Stimulated activated naive CD4-positive, alpha-beta T cell treated with Interleukin-2 at 50 U/mL for 16 hours (primary cell): ENCODE results near the gene NUCB2.
"Not testable (repeated sequence)": the region's sequence is repeated elsewhere in the genome, so short reads cannot be mapped to it uniquely, and the experiment has no call there.

ENCODE experiments used
- DNase-seq: peaks from one replicate; lab custom pipeline; 2025; lab: John Stamatoyannopoulos, UW

NUCB2 gene

GRCh38 chr11:17276236-17277023, at the start of gene NUCB2:
Gene NUCB2 (plus strand): TSS chr11:17276739. CDS start chr11:17295324, 18,585 bp downstream.
- peak; percentile 95 for DNase-seq

- not testable (repeated sequence) for DNase-seq
Observed at GRCh38 chr11:17228186-17228925, 48.2 kb upstream of the NUCB2 start.

- DNase-seq: no peak
Observed at GRCh38 chr11:17229481-17230152, 46.9 kb upstream of the NUCB2 start.

DNA sequence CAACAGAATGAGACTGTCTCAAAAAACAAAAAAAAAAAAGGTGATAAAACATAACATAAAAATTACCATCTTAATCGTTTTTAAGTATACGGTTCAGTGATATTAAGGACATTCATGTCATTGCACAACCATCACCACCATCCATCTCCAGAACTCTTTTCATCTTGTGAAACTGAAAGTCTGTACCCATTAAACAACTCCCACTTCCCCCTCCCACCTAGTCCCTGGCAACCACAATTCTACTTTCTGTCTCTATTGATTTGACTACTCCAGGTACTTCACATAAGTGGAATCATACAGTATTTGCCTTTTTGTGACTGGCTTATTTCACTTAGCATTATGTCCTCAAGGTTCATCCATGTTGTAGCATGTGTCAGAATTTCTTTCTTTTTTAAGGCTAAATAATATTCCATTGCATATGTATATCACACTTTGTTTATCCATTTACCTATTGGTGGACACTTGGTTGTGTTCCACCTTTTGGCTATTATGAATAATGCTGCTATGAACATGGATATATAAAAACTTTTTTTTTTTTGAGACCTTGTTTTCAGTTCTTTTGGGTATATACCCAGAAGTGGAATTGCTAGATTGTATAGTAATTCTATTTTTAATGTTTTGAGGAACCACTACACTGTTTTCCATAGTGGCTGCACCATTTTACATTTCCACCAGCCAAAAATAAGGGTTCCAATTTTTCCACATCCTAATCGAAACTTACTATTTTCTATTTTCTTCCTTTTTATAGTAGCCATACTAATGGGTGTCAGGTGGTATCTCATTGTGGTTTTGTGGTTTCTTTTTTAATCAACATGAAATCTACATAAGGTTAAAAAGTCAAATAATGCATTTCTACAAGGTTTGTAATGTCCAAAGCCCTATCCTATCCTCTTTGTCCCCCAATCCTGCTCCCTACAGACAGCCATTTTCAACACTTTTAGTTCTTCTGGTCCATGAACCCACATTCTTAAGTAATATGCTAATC, 45.4 kb upstream of the NUCB2 start:
- DNase-seq: peak; percentile 48

GRCh38 chr11:17233101-17233500, 43.4 kb upstream of the NUCB2 start:
- DNase-seq: no peak

DNA sequence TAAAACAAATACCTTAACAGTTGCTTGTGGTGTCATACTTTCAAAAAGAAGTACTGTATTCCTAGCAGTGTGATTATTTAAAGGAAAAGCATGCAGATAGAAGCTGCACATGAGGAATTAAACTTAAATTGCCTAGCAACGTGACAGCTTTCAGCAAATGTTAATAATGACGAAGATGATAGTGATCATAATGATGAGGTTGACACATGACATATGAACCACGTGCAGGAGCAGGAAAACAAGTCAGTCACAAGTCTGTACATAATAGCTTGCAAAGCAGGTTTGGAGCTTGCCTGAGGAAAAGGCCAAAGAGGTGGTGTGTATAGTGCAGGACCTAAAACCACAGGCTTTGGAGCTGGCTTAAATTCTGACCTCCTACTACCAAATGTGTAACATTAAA, 38.2 kb upstream of the NUCB2 start:
- no peak for DNase-seq

GRCh38 chr11:17239927-17240326, 36.6 kb upstream of the NUCB2 start:
- DNase-seq: not testable (repeated sequence)

DNA sequence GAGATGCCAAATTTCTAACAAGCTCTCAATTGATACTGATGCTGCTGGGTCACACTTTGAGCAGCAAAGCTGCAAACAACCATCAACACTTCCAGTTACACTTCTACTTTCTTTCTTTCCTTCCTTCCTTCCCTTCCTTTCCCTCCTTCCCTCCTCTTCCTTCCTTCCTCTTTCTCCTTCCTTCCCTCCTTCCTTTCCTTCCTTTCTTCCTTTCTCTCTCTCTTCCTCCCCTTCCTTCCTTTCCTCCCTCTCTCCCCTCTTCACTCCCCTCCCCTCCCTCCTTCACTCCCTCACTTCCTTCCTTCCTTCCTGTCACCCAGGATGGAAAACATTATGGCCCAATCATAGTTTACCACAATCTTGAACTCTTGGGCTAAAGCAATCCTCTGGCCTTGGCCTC, 35.8 kb upstream of the NUCB2 start:
- DNase-seq: no peak

GRCh38 chr11:17242954-17243353, 33.6 kb upstream of the NUCB2 start:
- DNase-seq: not testable (repeated sequence)

- no peak for DNase-seq
Observed at GRCh38 chr11:17244046-17244445, 32.5 kb upstream of the NUCB2 start.

DNA sequence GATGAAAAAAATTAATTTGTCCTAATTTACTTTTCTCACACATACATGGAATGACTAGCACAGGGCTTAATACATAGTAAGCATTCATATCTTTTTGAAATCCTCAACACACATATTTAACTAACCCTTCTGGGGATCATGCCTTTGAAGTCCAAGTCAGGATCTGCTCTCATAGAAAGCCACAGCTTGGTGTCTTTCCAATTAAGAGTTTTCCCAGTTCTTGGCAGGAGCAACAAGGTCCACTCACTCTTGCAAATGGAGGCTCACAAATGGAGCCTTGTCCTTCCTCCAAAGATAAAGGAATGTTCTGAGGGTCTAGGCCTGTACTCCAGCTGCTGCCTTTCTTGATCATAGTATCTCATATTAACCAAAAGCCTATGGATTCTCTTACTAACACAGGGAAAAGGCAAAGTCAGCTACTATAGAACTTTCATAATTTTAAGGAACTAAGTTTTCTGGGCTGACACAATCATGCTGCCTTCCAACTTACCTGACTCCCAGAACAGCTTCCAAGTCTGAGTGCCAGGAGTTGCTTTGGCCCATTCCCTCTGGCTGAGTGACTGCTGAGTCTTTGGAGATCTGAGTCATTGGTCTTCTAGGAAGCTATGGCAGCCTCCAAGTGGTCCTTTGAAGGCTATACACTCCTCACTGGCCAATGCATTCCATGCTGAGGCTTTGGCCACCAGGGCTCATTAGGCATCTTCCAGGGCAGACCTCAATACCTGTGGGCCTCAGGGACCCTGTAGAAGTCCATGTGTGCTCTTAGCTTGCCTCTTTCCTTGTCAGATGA, 25.8 kb upstream of the NUCB2 start:
- no peak for DNase-seq

GRCh38 chr11:17252704-17253103, 23.8 kb upstream of the NUCB2 start:
- no peak for DNase-seq

DNA sequence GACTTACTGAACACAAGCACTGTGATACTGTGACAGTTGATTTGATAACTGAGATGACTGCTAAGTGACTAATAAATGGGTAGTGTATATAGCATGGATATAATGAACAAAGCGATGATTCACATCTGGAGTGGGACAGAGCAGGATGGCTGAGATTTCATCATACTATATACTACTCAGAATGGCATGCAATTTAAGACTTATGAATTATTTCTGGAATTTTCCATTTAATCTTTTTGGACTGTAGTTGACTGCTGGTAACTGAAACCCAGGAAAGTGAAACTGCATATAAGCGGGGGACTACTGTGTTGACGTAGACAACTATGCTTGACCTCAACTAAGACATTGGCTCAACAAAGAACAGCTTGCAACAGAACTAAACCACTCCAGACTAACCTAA, 20.0 kb upstream of the NUCB2 start:
- DNase-seq: no peak

DNA sequence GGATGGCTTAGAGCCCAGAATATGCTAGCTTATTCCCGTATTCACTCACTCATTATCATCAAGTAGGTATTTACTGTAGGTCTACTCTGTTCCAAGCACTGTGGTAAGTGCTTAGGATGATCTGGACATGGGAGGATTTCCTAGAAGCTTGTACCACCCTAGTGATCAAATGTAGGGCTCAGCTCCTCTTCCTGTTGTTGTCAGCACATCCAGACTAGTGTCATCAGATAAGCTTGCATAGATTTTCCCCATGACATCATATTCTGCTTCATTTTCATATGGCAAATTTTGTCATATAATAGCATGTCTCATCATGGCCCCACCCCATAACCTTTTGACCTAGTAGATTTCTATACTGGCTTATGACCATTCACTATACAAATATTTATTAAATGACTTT, 19.3 kb upstream of the NUCB2 start:
- DNase-seq: no peak

GRCh38 chr11:17258670-17259069, 17.9 kb upstream of the NUCB2 start:
- no peak for DNase-seq

DNA sequence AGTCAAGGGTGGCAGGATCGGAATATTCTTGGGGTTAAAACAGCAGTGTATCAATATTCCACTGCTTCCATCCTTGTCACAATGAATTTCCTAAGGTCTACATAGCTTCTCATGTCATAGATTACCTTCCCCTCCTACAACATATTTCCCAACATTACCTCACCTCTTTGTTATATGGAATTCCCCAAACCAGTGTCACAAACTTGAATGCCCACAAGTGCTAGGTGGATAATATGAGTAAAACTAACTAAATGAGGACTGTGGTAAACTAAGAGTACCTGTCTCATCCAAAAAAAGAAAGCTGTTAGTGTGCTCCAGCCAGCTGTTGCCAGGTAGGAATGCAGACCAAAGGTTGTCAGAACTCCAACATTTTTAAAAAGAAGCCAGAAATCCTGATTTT, 17.0 kb upstream of the NUCB2 start:
- no peak for DNase-seq

GRCh38 chr11:17260020-17260419, 16.5 kb upstream of the NUCB2 start:
- DNase-seq: no peak

DNA sequence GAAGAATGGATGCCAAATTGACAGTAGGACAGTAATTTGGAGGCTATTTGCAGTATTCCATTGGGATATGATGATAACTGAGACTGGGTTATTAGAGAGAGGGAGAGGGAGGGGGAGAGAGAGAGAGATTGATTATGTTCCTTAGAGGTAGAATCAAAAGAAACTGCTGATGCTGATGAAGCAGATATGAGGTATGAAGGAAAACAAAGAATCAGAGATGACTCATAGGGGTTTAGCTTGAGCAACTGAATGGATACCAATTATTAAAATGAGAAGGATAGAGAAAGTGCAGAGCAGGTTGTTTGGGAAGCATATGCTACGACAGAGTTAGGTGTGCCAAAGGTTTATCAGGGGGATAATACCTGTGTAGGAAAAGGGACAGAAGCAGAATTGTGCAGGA, 12.8 kb upstream of the NUCB2 start:
- no peak for DNase-seq

DNA sequence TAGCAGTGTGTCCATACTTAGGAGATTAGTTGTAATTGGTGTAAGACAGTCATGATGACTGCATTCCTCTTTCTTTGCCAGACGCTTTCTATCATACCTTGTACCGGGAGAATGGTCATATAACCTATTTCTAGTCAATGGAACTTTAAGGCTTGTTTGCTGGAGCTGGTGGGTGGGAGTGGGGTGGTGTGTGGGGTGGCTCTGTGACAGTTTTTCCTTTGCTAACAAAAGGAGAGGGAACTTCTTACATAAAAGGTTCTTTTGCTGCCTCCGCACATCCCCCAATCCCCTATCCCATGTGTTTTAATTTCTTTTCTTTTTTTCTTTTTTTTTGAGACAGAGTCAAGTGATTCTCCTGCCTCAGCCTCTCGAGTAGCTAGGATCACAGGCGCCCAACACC, 9.8 kb upstream of the NUCB2 start:
- no peak for DNase-seq

DNA sequence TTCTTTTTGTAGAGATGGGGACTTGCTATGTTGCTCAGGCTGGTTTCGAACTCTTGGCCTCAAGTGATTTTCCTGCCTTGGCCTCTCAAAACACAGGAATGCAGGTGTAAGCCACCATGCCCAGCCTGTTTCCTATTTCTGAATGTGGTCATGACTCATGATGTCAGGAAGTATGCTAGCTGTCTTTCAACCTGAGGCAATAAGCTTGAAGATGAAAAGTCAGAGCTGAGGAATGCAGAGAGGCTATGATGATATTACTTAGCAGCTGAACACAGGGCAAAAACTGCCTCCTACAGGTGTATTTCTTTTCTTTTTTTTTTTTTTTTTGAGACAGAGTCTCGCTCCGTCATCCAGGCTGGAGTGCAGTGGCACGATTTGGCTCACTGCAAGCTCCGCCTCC, 9.0 kb upstream of the NUCB2 start:
- DNase-seq: no peak

DNA sequence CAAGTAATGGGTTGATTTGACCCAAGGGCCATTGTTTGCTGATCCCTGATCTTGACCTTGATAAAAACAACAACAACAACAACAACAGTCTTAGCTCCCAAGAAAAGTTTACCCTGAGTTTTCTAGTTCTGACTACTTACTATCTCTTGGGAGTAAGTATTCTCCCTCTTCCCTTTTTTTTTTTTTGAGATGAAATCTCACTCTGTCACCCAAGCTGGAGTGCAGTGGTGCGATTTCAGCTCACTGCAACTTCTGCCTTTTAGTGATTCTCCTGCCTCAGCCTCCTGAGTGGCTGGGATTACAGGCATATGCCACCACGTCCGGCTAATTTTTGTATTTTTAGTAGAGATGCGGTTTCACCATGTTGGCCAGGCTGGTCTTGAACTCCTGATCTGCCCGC, 8.0 kb upstream of the NUCB2 start:
- DNase-seq: not testable (repeated sequence)
